ELF-1 (cell line): ENCODE results near the gene SLC25A1.
"Not testable (repeated sequence)": the region's sequence is repeated elsewhere in the genome, so short reads cannot be mapped to it uniquely, and the experiment has no call there.

Experiments
- DNase-seq: peaks from one replicate; pipeline ENCODE4 v3.0.0-alpha.2; 2016; ENCODE audit warnings: low read depth, low spot score

Gene SLC25A1

DNA sequence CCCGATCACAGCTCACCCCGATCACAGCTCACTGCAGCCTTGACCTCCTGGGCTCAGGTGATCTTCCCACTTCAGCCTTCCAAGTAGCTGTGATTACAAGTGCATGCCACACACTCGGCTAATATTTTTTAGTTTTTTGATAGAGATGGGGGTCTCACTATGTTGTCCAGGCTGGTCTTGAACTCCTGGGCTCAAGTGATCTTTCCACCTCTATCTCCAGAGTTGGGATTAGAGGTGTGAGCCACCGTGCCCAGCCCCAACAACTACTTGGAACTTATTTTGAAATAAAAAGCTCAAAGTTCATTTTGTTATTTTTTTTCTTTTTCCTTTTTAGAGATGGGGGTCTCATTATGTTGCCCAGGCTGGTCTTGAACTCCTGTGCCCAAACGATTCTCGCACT is 27.8 kb upstream of the SLC25A1 start:
- DNase-seq: no peak

- DNase-seq: no peak
Observed at GRCh38 chr22:19204640-19205039, 26.1 kb upstream of the SLC25A1 start.

DNA sequence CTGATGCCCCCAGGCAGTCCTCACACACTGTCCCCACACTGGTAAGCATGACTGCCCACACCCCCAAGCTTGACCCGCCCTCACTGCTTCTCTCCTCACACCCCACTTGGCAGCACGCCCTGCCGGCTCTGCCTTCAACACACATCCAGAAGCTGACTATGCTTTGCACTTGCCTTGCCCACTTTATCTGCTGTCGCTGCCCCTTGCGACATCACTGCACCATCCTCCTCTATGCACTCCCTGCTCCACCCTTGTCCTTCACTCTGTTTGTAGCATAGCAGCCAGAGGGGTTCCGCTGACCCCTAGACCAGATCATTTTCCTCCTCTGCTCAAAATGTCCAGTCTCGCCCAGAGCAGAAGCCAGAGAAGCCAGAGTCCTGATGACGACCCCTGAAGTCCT is 25.3 kb upstream of the SLC25A1 start:
- DNase-seq: no peak

GRCh38 chr22:19202799-19203186 is 24.3 kb upstream of the SLC25A1 start:
- DNase-seq: not testable (repeated sequence)

GRCh38 chr22:19201869-19202798 is 23.6 kb upstream of the SLC25A1 start:
- DNase-seq: no peak

DNA sequence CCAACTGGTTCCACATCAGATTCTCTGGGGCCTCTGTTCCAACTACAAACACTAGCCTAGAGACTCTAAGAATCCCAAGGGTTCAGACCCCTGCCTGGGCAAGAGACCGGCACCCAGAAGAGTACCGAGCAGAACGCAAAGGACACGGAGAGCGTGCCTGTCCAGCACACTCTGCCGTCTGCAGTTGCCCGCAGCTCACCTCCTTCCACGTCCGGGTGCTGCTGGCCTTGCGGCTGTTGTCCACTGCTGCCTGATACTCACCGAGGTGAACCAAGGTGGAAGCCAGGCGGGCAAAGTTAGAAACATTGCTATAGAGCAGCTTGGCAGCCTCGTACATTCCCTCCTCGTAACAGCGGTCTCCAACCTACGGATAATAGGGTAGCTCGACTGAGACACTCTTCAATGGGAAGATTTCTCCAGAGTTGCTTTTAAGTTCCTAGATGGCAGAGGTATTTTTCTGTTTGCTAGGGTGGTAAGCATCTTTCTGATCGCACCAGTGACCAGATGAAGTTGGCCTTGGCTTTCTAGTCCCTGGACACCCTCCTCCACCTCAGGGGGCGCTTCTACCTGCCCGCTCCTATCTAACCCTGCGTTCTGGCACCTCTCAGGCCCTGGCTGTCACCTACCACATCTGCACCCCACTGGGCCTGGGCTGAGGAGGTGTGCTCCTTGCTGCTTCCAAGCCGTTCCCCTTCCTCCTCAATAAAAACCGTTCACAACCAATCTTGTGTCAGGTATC is 22.8 kb upstream of the SLC25A1 start:
- DNase-seq: no peak

- no peak for DNase-seq
Observed at GRCh38 chr22:19199479-19199878, 20.9 kb upstream of the SLC25A1 start.

GRCh38 chr22:19197997-19198865 is 19.7 kb upstream of the SLC25A1 start:
- DNase-seq: no peak

- no peak for DNase-seq
Observed at GRCh38 chr22:19196841-19197612, 18.5 kb upstream of the SLC25A1 start.

- no peak for DNase-seq
Observed at GRCh38 chr22:19195796-19196731, 17.5 kb upstream of the SLC25A1 start.

- no peak for DNase-seq
Observed at GRCh38 chr22:19194766-19195536, 16.4 kb upstream of the SLC25A1 start.

DNA sequence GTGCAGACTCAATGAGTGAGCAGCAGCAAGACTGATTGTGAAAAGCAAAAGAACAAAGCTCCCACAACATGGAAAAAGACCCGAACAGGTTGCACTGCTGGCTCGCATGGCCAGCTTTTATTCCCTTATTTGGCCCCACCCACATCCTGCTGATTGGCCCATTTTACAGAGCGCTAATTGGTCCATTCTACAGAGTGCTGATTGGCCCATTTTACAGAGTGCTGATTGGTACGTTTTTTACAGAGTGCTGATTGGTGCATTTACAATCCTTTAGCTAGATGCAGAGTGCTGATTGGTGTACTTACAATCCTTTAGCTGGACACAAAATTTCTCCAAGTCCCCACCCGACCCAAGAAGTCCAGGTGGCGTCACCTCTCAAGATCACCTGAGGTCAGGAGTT is 15.3 kb upstream of the SLC25A1 start:
- DNase-seq: no peak

GRCh38 chr22:19187716-19188563 is 9.4 kb upstream of the SLC25A1 start:
- DNase-seq: no peak

GRCh38 chr22:19184276-19184997 is 5.9 kb upstream of the SLC25A1 start:
- no peak for DNase-seq

- DNase-seq: no peak
Observed at GRCh38 chr22:19183216-19183615, 4.7 kb upstream of the SLC25A1 start.

GRCh38 chr22:19182472-19183157 is 4.1 kb upstream of the SLC25A1 start:
- no peak for DNase-seq
